H1 (cell line): ENCODE results near the gene RNPS1. TPM values are rescaled to one million over a fixed set of nuclear protein-coding genes. Genes with fewer than 3 reads are reported as not detected.
"Not testable (repeated sequence)": the region's sequence is repeated elsewhere in the genome, so short reads cannot be mapped to it uniquely, and the experiment has no call there.

Source experiments
- CTCF ChIA-PET: fragments of 300-600 bp; sonication (Branson Sonifier 250); formaldehyde crosslinking; loops from one replicate; lab custom pipeline; 2021; ENCODE audit not compliant: partially characterized antibody; lab: Charles Lee
- POLR2A ChIA-PET: fragments of 300-600 bp; sonication (Branson Sonifier 250); formaldehyde crosslinking; loops from one replicate; lab custom pipeline; 2021; ENCODE audit warnings: inconsistent platforms; ENCODE audit not compliant: partially characterized antibody; lab: Charles Lee
- DNase-seq, 2 experiments: peaks; one replicate each; pipeline versions ENCODE4 v3.0.0 to v3.0.0-alpha.2; 2010 to 2022; ENCODE audit warnings: low spot score in 2 of 2, low read depth in 1 of 2, mixed read lengths in 1 of 2
- FAIRE-seq: peaks from 2 replicates; lab custom pipeline; 2011; peaks lifted over from hg19 to GRCh38; lab: Jason Lieb, UNC
- H2AFZ ChIP-seq: 2 replicates; pipeline ENCODE4 v1.8.1; 2012; ENCODE audit warnings: low read length, inconsistent platforms
- H2AK5ac ChIP-seq: 2 replicates; pipeline ENCODE4 v1.6.1; 2013; ENCODE audit warnings: low read depth, low read length
- H2BK120ac ChIP-seq: replicated peaks from 2 replicates; pipeline ENCODE3; 2013; ENCODE audit warnings: low read depth, low read length, inconsistent platforms
- H2BK12ac ChIP-seq: 2 replicates; pipeline ENCODE4 v1.6.1; 2013; ENCODE audit warnings: low read depth, low read length
- H2BK15ac ChIP-seq: 2 replicates; pipeline ENCODE4 v1.6.1; 2013; ENCODE audit warnings: low read length
- H2BK20ac ChIP-seq: 2 replicates; pipeline ENCODE4 v1.6.1; 2013; ENCODE audit warnings: low read length
- H2BK5ac ChIP-seq: 2 replicates; pipeline ENCODE4 v1.6.1; 2013; ENCODE audit warnings: low read depth, low read length
- H3K14ac ChIP-seq: 2 replicates; pipeline ENCODE4 v1.6.1; 2013; ENCODE audit warnings: inconsistent platforms; ENCODE audit not compliant: insufficient read length
- H3K18ac ChIP-seq: 2 replicates; pipeline ENCODE4 v1.6.1; 2013; ENCODE audit warnings: low read length; ENCODE audit errors: extremely low read depth
- H3K23ac ChIP-seq: 2 replicates; pipeline ENCODE4 v1.6.1; 2013; ENCODE audit warnings: inconsistent platforms; ENCODE audit not compliant: insufficient read length
- H3K23me2 ChIP-seq: 2 replicates; pipeline ENCODE4 v1.6.1; 2013; ENCODE audit warnings: low read depth, low read length
- H3K27ac ChIP-seq: 2 replicates; pipeline ENCODE4 v1.6.1; 2011; ENCODE audit warnings: low read depth, low read length, inconsistent platforms
- H3K27me3 ChIP-seq, 4 experiments: replicated peaks in 1 of 4; 1 replicate in 1 of 4; 2 replicates in 3 of 4; pipeline versions ENCODE4 v1.6.1 to v1.8.1; 2011 to 2013; ENCODE audit warnings: low read length in 3 of 4, mild to moderate bottlenecking in 3 of 4, inconsistent platforms in 2 of 4, mixed read lengths in 2 of 4, moderate library complexity in 1 of 4; ENCODE audit not compliant: control insufficient read depth in 3 of 4, insufficient read depth in 3 of 4; ENCODE audit errors: extremely low read depth in 1 of 4
- H3K36me3 ChIP-seq, 4 experiments: 2 replicates each; pipeline versions ENCODE4 v1.6.1 to v1.8.1; 2011 to 2013; ENCODE audit warnings: mild to moderate bottlenecking in 4 of 4, low read length in 3 of 4, moderate library complexity in 2 of 4, control low read depth in 1 of 4, inconsistent platforms in 1 of 4; ENCODE audit not compliant: insufficient read depth in 4 of 4, control insufficient read depth in 2 of 4
- H3K4ac ChIP-seq: replicated peaks from 2 replicates; pipeline ENCODE3; 2013; ENCODE audit warnings: low read length, low read depth, mixed read lengths, inconsistent platforms; ENCODE audit not compliant: insufficient read length
- H3K4me1 ChIP-seq, 4 experiments: replicated peaks in 1 of 4; 1 replicate in 1 of 4; 2 replicates in 3 of 4; pipeline versions ENCODE4 v1.6.1 to v1.8.1; 2011 to 2013; ENCODE audit warnings: low read length in 3 of 4, inconsistent platforms in 2 of 4, mixed read lengths in 1 of 4; ENCODE audit not compliant: insufficient read depth in 4 of 4, control insufficient read depth in 3 of 4
- H3K4me2 ChIP-seq, 2 experiments: 2 replicates each; pipeline versions ENCODE4 v1.6.1 to v1.8.1; 2011 to 2013; ENCODE audit warnings: low read depth in 2 of 2, low read length in 2 of 2, control low read depth in 1 of 2, inconsistent platforms in 1 of 2, mild to moderate bottlenecking in 1 of 2; ENCODE audit not compliant: insufficient read depth in 1 of 2
- H3K4me3 ChIP-seq, 4 experiments: fragments of 200-600, 300-600 bp in 1 of 4; sonication (generic), shearing (Covaris generic), sonication (Bioruptor Twin) in 1 of 4; 2 replicates each; pipeline versions ENCODE4 v1.5.1 to v1.8.1; 2011 to 2016; ENCODE audit warnings: low read length in 4 of 4, low read depth in 3 of 4, control low read depth in 2 of 4, inconsistent platforms in 2 of 4, mild to moderate bottlenecking in 2 of 4, mixed read lengths in 1 of 4, moderate library complexity in 1 of 4; ENCODE audit not compliant: insufficient read depth in 2 of 4; ENCODE audit errors: extremely low read depth in 1 of 4
- H3K56ac ChIP-seq: replicated peaks from 2 replicates; pipeline ENCODE3; 2013; ENCODE audit warnings: low read depth, mild to moderate bottlenecking, mixed read lengths, low read length, inconsistent platforms; ENCODE audit not compliant: insufficient read length
- H3K79me1 ChIP-seq: 2 replicates; pipeline ENCODE4 v1.6.1; 2013; ENCODE audit warnings: low read depth, low read length, control low read depth
- H3K79me2 ChIP-seq, 2 experiments: 2 replicates each; pipeline versions ENCODE4 v1.6.1 to v1.8.1; 2012 to 2013; ENCODE audit warnings: low read length in 2 of 2, mild to moderate bottlenecking in 2 of 2, inconsistent platforms in 1 of 2; ENCODE audit not compliant: insufficient read depth in 2 of 2, control insufficient read depth in 1 of 2
- H3K9ac ChIP-seq, 4 experiments: replicated peaks in 1 of 4; 1 replicate in 1 of 4; 2 replicates in 3 of 4; pipeline versions ENCODE4 v1.6.1 to v1.8.1; 2011 to 2013; ENCODE audit warnings: low read depth in 3 of 4, low read length in 3 of 4, control low read depth in 2 of 4, mild to moderate bottlenecking in 2 of 4, moderate library complexity in 2 of 4, inconsistent platforms in 1 of 4; ENCODE audit errors: extremely low read depth in 1 of 4
- H3K9me3 ChIP-seq, 2 experiments: 2 replicates each; pipeline versions ENCODE4 v1.6.1 to v1.8.1; 2012 to 2013; ENCODE audit warnings: mild to moderate bottlenecking in 2 of 2, moderate library complexity in 2 of 2, control low read depth in 1 of 2, inconsistent platforms in 1 of 2, low read depth in 1 of 2, low read length in 1 of 2, mixed read lengths in 1 of 2; ENCODE audit not compliant: insufficient read depth in 2 of 2
- H4K20me1 ChIP-seq, 2 experiments: replicated peaks in 1 of 2; 2 replicates each; pipeline versions ENCODE3 to v1.8.1; 2011 to 2013; ENCODE audit warnings: inconsistent platforms in 2 of 2, low read length in 2 of 2, mild to moderate bottlenecking in 1 of 2; ENCODE audit not compliant: insufficient read depth in 2 of 2, control insufficient read depth in 1 of 2
- H4K5ac ChIP-seq: 2 replicates; pipeline ENCODE4 v1.6.1; 2013; ENCODE audit warnings: low read length, low read depth, mixed read lengths, inconsistent platforms; ENCODE audit not compliant: insufficient read length
- H4K8ac ChIP-seq: 2 replicates; pipeline ENCODE4 v1.8.0; 2013; ENCODE audit warnings: mild to moderate bottlenecking, moderate library complexity, low read length, inconsistent platforms; ENCODE audit not compliant: insufficient read depth; ENCODE audit errors: extremely low read depth
- H4K91ac ChIP-seq: replicated peaks from 2 replicates; pipeline ENCODE3; 2013; ENCODE audit warnings: low read length, mixed read lengths, inconsistent platforms; ENCODE audit not compliant: insufficient read length
- ATF2 ChIP-seq: IDR thresholded peaks from 2 replicates; pipeline ENCODE4 v1.6.1; 2012; ENCODE audit warnings: low read length, inconsistent platforms
- CHD2 ChIP-seq: IDR thresholded peaks from 2 replicates; pipeline ENCODE4 v1.6.1; 2012; ENCODE audit warnings: low read length, improper control_type of control experiment
- MAFK ChIP-seq: IDR thresholded peaks from 2 replicates; pipeline ENCODE4 v1.6.1; 2012; ENCODE audit warnings: low read depth, mild to moderate bottlenecking, improper control_type of control experiment, low read length
- SRF ChIP-seq: IDR thresholded peaks from 2 replicates; pipeline ENCODE4 v1.6.1; 2011; ENCODE audit warnings: mild to moderate bottlenecking, low read depth, low read length, moderate library complexity
- WGBS, 2 experiments: shearing (Covaris generic) in 1 of 2; methylation state at CpG; one replicate each; pipeline versions ENCODE4 v1.1.6 to v1.1.7; 2013 to 2015; ENCODE audit warnings: low lambda C conversion rate in 2 of 2, mixed read lengths in 2 of 2, inconsistent platforms in 1 of 2, low coverage in 1 of 2, missing lambda C conversion rate in 1 of 2; ENCODE audit not compliant: insufficient replicate concordance in 2 of 2, insufficient coverage in 1 of 2, insufficient read length in 1 of 2; ENCODE audit errors: extremely low coverage in 1 of 2, missing lambda C conversion rate in 1 of 2; 5-methylcytosine and 5-hydroxymethylcytosine counted together
- polyA plus RNA-seq, 7 experiments: library from polyadenylated mRNA; depleted of rRNA in 3 of 7; stranded (reverse) in 5 of 7; unstranded in 2 of 7; fragments of >200 nt in 5 of 7; fragments of 200-250 nt in 2 of 7; gene quantifications; 1 replicate in 5 of 7; 2 replicates in 1 of 7; 4 replicates in 1 of 7; pipeline versions ENCODE4 v1.2.1 to v1.2.3, GENCODE V29; 2011 to 2013; ENCODE audit warnings: missing spikeins in 2 of 7, mixed read lengths in 2 of 7
- total RNA-seq: library from RNA; stranded (reverse); fragmentation: NEBNext Ultra II Directional; extraction: Animal tissue kit (Norgen Biotek cat#: 25700); gene quantifications from 2 replicates; pipeline ENCODE4 v1.2.1, GENCODE V29; 2021

Gene RNPS1
- total and polyA plus RNA-seq, 2 of the 8 experiments (the other 6 are each of a cell fraction or from before 2014, with no cell fraction given), result 330 to 350 TPM

- no peak for TF ChIP-seq CHD2
- no peak for TF ChIP-seq SRF
- no peak for TF ChIP-seq ATF2
- TF ChIP-seq MAFK, result no peak
These were observed 25.3 kb downstream of the RNPS1 start (continued) for GRCh38 chr16:2242598-2242997.

GRCh38 chr16:2240331-2240730, 27.6 kb downstream of the RNPS1 start:
- Histone ChIP-seq H3K27me3 (peaks cover 4 to 20% (median 16%) of the 10 kb centered on the region in 4 experiments; a peak in 6 of 7 replicates), H3K36me3 (peaks cover 10 to 32% (median 18%) of the 10 kb centered on the region in 4 experiments; a peak in 7 of 8 replicates), H3K4me1 (peaks cover 0 to 19% (median 10%) of the 10 kb centered on the region in 4 experiments; a peak in 5 of 7 replicates), H4K20me1 (peaks cover 4 to 20% of the 10 kb centered on the region in 2 experiments), H3K23me2 (peaks cover 16% of the 10 kb centered on the region; the same call in 1 of the 2 replicates)
- H4K8ac ChIP-seq, H2BK15ac ChIP-seq, FAIRE-seq, H3K79me2 ChIP-seq, H3K79me1 ChIP-seq, H3K14ac ChIP-seq, H3K56ac ChIP-seq, H2AK5ac ChIP-seq, H2AFZ ChIP-seq, H3K9me3 ChIP-seq, H2BK20ac ChIP-seq, H3K27ac ChIP-seq, H2BK5ac ChIP-seq, H4K91ac ChIP-seq, H3K18ac ChIP-seq, H3K23ac ChIP-seq, H3K4me2 ChIP-seq, DNase-seq, H2BK120ac ChIP-seq, H3K9ac ChIP-seq, H3K4ac ChIP-seq, H4K5ac ChIP-seq, H2BK12ac ChIP-seq, H3K4me3 ChIP-seq: not testable (repeated sequence)
- 91% methylated on average over 9 of the region's 9 CpGs; no CpG with 5 or more reads in 1 of the 2 experiments for WGBS, 2 experiments
- POLR2A ChIA-PET, result interaction anchor here (0.6 to 8.6 kb wide), 5 partner anchors 8 to 232 kb away, joined by 3 to 181 read pairs (median 4); partner anchors contain the start of genes ECI1 and PGP
- CTCF ChIA-PET, result interaction anchor here (0.6 to 1.6 kb wide), 4 partner anchors 12 to 188 kb away, joined by 3 to 6 read pairs (median 3); partner anchors contain the start of gene ECI1
